Activated CD8-positive, alpha-beta memory T cell treated with anti-CD3 and anti-CD28 coated beads for 24 hours (primary cell): Measurements from ENCODE around the gene ADTRP.

ENCODE experiments used
- DNase-seq: peaks from one replicate; pipeline ENCODE4 v3.0.0-alpha.2; 2020

The ADTRP gene, protein sequence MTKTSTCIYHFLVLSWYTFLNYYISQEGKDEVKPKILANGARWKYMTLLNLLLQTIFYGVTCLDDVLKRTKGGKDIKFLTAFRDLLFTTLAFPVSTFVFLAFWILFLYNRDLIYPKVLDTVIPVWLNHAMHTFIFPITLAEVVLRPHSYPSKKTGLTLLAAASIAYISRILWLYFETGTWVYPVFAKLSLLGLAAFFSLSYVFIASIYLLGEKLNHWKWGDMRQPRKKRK

DNA sequence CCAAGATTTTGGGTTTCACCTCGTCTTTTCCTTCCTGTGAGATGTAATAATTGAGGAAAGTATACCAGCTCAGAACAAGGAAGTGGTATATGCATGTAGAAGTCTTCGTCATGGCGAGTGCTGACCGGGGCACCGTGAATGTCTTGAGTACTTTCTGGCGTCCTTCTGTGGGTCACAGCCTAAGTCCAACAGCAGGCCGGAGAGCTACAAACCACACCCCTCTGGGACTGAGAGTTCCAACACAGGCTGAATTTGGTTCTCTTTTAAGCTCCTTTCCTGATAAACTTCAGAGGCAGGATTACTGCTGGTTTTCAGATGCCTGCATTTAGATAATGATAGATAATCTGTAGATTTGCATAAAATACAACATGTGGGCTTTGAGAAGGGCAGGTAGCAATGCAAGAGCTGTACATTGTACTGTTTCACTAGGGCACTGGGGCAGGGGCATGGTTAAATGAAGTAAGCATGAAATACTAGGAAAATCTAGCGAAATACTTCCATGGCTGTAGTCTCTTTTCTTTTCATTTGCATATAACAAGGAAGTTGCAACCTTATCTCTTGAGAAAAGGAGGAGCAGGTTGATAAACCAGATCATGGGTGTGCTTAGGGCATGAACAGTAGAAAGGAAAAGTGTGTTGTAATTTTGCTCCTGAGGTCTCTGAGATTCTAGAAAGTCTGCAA lies at the start of gene ADTRP:
Gene ADTRP, minus strand, starts transcription at position 156 of the 681 bp plus-strand sequence. Its CDS starts 44 bp downstream, at position 112.
- DNase-seq, result no peak

DNA sequence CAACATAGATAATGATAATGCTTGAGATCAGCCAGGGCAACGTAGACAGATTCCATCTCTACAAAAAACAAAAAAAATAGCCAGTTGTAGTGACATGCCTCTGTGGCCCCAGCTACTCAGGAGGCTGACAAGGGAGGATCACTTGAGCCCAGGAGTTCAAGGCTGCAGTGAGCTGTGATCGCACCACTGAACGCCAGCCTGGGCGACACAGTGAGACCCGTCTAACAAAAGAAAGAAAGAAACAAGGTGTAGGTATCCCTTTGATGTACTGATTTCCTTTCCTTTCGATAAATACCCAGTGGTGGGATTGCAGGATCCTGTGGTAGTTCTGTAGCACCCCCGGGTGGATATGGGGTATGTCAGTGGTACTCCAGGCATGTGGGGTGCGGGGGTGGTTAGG lies 48.2 kb upstream of the ADTRP start:
- no peak for DNase-seq

DNA sequence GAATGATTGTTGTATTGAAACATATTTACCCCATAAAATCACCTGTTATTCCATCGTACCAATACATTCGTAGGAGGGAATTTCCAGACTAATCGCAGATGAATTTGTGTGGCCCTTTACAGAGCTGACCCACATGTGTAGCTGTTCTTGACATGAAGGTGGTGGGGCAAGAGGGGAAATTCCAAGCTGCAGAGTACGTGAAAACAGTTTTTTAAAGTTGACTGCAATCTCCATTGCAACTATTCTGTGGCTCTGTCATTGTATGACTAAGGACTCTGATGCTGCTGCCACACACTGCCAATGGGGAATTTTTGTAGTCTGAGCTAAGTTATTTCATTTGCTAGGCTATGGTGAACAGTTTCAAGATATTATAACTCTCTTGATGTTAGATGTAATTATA lies 46.4 kb upstream of the ADTRP start:
- DNase-seq, result no peak

DNA sequence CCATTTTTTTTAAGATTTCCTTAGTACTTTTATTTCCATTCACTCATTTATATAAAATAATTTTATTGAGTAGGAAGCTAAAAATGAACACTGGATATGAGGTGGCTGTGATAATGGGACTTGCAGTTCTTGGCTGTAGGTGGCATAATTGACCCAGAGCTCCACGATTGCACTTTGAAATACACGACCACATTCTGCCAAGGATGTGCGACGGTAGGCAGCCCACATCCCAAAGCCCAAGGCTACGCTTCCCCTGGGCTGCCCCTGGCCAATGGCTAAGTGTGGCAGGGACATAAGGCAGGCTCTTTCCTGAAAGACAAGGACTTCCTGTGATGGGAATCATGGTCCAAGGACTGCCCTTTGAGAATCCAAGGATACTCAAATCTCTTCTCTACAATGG lies 43.7 kb upstream of the ADTRP start:
- no peak for DNase-seq

DNA sequence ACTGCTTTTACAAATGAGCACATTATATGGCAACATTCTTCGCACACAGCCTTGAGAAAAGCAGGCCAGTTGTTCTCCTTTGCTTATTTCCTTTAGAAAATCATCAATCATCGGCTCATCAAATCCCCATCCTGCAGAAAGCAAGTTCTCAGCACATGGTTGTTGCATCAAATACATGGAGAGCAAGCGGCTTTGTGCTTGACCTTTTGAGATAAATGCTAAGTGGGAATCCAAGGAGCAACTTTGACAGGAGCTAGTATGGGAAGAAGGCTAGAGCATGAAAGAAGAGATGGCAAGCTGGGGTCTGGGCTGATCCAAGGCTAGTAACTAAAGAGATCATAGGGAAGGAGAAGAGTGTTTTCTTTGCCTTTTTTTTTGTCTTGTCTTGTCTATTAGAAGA lies 43.2 kb upstream of the ADTRP start:
- DNase-seq, result no peak

DNA sequence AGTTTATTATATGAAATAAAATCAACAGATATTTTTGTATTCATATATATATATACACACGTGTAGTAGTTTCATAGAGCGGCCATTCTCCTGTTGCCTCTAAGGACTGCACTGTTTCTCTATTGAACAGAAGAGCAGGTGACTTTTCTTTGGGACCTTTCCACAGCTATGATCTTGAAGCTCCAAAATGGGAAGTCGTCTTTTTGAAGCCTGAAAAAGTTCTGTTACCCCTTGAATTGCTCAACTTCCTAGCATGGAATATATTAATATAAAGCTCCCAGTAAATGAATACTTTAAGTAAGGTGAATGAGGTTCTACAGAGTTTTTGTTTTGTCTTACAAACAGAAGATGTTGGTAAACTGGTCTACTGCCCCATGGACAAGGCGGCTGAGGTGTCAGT lies 42.2 kb upstream of the ADTRP start:
- DNase-seq, result no peak

DNA sequence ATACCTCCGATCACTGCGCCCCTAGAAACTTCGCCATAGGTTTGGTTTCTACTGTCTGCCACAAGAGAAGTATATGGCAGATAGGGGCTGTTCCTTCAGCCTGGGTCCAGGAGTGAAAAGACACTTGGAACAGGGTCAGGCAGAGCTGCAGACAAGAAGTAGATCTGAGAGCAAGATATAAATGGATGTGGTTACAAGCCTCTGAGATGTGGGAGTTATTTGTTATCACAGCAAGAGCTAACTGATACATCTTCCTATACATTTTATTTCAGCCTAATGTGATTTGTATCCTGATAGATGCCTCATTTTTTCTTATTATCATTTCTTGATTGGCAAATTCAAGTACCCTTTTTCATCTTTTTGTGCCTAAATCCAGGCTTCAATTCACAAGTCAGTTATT lies 40.9 kb upstream of the ADTRP start:
- no peak for DNase-seq

DNA sequence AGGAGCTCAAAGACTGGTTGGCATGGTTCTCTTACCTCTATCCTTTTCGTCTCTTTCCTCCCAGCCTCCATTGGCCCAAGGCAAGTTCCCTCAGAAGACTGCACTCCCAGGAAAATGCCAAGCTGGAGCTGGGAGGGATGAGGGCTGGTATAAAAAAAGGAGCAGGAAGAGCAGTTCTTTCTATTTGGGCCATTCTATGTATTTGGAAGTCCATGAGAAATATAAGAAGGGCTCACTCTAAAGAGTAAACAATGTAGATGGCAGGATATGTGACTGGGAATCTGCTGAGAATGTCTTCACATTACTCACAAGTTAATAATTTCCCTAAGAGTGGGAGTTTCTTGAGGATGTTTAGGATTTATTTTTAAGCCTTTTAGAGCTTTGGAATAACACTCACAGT lies 36.6 kb upstream of the ADTRP start:
- DNase-seq, result no peak

DNA sequence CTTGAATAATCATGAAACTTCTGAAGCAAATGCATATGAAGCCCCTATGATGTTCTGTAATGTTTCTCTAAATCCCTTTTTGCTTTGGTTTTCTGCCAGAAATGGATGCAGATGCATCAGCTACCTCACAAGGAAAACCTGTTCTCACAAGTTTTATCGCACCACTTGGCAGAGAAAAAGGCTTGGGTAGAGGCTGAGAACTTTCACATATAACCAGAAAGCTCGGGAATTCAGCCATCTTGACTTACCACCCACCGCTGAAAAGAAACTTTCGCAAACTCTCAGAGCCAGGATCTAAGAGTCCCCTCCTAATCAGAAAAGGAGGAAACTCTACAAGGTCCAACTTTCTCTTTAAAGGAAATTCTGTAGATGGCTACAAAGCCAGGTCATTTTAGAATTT lies 36.2 kb upstream of the ADTRP start:
- DNase-seq, result no peak

DNA sequence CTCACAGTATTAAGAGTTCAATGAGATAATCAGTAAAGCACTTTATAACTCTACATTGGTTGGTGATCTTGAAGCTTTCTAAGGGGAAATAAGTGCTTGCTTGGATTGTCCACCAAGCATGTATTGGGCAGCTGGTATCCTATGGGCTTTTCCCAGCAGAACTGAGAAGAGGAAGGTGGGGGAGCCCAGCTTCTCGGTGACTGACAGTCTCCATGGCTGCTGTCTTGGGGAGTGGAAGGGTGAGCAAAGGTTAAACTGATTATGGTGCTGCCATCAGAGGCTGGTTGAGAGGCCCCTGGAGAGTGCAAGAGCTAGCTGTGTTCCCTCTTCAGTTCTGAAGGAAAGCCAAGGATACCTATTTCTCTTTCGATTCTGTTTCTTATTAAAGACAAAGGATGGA lies 35.5 kb upstream of the ADTRP start:
- DNase-seq, result no peak

DNA sequence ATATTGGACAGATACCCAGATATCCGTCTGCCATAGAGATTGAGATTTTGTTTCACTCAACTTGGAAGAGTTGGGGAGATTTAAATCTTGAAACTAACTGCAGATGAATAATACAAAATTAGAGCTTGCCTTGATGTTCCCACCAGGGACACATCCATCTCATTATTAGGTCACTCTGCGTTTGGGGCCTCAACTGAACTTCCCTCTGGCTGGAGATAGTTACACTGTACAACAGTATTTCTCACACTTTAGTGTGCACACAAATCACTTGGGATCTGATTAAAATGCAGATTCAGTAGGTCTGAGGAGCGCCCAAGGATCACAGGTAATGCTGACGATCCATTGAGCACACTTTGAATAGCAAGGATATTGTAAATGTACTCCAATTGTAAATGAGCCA lies 35.0 kb upstream of the ADTRP start:
- no peak for DNase-seq

DNA sequence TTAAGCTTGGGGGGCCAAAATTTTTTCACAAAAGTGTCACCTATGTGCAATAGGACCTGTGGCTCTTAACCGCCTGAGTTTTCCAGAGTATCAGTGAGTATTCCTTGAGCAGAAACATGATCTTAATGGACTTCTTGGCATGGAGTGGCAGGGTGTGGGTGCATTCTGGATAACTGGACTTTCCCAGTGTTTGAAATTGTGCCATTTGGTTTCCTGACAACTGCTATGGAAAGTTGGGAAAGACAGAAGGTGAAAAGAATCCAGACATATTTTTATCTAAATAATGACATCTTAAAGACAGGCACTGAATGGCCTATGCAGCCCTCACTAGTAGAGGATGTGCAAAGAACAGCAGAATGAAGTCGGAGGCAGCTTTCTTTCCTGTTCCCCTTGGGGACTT lies 34.3 kb upstream of the ADTRP start:
- DNase-seq, result no peak

DNA sequence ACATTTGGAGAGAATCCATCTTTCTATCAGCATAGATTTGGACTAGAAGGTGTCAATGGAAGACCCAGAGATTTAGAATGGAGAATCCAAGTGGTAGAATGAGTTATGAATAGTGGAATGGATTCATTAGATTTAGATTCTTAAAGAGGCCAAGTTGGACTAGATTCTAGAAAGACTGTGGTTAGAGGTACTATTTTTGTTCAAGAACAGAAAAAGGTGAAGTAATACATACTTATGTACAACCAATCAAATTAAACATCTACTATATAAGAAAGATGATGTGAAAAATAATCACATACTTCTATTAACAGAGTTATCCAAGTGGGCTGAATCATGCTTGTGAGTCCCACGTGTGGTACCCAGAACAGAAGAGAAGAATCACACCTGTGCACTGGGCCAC lies 33.8 kb upstream of the ADTRP start:
- no peak for DNase-seq

DNA sequence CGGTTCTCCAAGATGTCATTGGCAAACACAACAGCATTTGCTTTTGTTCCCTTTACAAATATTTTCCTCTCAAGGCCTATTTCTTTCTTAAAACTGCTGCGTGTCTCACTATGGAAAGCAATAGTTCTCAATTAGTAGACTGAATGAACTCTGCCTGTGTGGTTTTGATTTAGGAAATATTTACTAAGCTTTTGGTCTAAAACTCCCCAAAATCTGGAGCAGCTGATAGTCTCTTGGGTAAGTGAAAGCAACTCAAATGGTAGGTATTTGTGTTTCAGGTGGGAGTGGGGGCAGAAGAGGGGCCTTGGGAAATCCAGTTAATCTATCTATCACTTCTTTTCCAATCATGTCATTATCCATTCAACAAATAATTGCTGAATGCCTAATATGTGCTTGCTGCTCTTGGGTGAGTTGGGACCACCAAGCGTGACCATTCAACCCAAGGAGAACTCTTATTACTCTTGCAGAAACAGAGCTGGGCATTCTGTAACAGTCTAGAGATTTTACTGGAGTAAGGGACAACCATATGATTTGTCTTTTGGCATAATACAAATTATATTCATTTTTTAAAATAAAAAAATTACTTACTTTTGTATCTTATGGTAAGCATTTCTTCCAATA lies 33.2 kb upstream of the ADTRP start:
- DNase-seq, result no peak

DNA sequence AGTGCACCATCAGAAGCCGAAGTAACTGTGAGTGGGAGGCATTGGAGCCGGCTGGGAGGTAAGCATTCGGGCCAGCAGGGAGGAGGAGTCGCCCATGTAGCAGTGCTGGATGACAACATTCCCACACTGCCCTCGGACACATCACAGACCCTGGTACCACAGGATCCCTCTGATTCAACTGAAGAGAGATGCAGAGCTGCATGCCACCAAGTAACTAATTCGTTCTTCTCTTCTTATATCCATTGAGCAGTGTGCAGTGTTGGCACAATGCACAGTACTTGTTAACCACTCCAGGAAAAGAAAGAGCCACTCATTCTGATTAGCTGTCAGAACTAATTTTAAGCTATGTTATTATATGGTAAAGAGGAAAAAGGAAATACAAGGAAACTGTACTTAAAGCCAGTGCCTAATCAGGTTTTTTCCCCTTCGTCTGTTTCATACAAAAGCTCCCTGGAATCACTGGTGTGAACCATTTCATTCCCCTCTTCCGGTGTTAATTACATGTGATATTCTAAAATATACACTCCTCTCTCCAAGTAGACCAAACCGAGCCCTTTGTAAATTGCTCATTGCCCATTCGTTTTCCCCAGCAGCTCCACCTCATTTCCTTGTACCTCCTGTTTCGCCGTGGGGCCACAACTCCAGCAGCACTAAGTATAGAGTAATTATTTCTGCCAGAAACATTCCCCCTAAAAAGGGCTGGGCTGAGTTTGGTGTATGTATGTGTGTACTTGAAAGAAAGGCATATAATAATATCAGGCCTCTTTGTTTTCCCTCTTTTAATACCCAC lies 32.4 kb upstream of the ADTRP start:
- no peak for DNase-seq

DNA sequence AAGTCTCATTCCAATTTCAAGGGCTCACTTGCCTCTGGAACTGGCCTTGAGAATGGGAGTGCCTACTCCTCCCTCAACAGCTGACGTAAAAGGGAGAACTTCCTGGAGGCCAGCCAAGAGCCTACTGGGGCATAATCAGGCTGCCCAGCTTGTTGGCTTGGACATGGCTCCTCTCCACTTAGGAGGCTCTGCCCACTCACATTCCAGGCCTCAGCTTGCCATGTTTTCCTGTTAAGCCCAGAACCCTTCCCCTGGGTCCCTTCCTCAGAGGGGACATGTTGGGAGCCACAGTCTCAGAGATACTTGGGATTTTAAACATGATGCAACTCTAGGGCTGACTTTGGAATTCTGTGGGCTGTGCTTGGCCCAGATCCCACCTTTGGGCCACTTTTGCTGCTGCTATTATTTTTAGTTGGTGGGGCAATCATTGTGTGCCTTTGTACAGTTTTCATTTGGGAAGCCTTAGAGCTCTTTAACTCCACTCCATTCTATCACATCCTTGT lies 31.5 kb upstream of the ADTRP start:
- DNase-seq, result no peak

DNA sequence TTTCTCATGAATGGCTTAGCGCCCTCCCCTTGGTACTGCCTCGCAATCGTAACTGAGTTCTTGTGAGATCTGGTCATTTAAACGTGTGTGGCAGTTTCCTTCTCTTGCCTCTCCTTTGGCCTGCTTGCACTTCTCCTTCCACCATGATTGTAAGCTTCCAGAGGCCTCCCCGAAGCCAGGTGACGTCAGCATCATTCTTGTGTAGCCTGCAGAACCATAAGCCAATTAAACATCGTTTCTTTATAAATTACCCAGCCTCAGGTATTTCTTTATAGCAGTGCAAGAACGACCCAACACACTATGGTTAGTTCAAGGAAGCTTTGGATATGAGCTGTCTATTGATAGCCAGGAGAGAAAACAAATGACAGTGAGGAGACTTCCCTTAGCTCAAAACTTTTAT lies 29.5 kb upstream of the ADTRP start:
- no peak for DNase-seq

DNA sequence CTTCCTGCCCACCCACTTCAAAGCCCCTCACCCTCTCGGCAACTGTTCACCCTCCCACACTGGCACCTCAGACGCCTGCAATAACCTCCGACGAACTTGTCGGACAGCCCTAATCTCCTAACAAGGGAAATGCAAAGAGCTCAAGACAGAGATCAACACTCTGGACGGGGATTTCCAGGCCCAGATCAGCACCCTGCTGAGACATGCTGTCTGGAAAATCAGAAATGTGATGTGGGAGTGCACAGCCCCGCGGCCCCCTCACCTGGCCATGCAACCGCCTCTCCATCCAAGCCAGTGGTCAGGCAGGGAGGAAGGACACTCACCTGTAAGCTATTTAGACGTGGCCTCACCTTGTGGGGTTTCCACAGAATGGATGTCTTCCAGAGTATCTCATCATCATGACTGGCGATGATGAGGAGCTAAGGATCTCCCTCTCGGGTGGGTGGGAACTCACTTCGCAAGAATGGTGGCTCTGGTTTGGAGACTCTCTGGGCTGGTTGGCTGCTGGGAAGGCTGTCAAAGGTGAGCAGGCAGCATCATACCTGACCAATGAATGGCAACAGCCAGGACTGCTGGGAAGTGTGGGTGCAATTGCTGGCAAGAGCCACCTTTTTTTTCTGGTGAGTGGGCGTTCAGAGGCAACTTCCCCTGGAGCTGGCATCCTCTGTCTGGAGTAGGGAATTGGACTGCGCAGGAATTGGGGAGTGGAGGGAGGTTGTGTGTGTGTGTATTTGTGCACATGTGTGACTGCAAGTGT lies 28.1 kb upstream of the ADTRP start:
- DNase-seq, result peak; percentile 69

DNA sequence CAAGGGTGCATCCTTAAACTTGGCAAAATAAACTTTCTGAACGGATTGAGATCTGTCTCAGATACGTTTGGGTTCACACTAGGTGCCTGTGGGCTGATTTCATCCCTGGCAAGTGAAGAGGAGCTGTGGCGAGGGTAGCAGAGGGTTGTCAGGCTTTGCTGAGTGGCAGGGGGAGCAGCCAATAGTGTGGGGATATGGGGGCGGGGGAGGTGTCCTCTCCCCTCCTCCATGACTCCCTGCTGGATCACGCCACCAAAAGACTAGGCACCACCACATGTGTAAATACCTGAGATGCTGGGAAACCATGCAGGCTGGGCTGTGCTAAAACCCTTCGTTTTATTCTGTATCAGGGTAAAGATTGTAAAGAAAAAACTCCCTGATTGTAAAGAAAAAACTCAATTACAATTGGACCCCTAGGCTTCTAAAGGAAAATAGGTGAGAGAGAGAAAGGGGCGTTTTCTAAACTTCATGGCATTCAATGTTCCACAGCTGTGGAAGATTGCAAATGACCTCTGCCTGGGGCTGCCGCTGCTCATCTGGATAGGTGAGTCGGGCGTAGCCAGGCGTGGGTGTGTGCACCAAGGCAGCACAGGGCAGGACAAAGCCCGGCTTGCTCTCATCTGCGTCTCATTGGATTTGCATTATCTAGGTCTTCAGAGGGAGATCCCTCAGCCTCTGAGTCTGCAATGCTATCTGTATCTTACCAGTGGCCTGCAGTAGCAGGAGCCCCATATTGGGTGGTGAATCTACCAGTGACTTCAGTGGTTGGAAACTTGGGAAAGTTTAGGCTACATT lies 26.9 kb upstream of the ADTRP start:
- no peak for DNase-seq

DNA sequence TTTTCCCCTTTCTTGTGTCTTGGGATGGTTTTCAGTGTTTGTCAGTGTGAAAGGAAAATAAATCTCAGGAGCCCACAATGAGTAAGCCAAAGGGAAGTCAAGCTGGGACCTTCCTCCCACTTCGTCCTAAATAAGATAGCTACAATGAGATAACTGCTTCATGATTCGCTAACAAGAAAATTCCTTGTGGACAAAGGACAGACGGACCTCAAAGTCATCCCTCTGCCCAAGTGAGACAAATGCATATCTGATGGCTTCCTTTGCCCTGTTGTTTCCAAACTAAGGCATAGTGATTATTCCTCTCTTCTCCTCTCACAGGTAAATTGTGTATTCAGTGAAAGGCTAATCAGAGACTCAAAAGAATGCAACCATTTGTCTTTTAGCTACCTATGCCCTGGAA lies 26.1 kb upstream of the ADTRP start:
- DNase-seq, result no peak

DNA sequence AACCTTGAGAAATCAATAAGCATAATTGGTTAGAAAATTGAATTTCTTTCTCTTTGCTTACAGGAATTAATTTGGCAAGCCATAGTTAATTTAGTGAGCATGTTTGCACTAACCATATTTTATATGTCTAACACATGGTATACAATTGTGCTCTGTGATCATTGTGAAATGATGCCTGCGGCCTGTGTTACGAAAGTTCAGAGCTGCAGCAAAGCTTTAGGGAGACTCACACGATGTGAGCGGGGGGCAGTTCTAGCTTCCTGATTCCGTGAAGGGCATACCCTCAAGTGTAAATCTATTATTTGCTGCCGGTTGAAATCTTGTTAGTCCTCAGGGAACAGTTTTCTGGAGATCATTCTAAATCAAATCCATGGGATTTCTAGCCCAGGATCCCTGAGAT lies 25.5 kb upstream of the ADTRP start:
- DNase-seq, result no peak

DNA sequence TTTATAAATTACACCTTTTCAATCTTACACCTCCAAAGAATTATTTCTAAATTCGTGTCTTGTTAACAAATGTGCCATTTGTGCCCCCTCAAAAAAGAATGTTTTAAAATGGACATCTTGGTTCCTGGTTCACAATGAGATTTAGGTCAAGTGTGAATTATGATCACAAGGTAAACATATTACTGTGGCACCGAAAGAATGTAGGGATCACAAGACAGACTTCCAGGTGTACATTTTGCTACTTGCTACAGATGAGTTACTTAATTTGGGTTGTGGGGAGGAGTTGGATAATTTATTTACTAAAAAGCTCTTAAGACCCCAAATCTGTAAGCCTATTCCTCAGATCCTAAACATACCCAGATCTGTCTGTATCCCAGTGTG lies 25.0 kb upstream of the ADTRP start:
- no peak for DNase-seq
